GM19193 (cell line): Measurements from ENCODE around the gene NME7.

Experiments used
- POLR2A ChIP-seq: IDR thresholded peaks from 4 replicates; pipeline ENCODE4 v1.6.1; 2011; ENCODE audit not compliant: insufficient read depth, insufficient read length; ENCODE audit errors: extremely low read depth

NME7 gene

GRCh38 chr1:169318536-169319244 lies 48.9 kb downstream of the NME7 start:
- no peak for TF ChIP-seq POLR2A

GRCh38 chr1:169316556-169316955 lies 51.0 kb downstream of the NME7 start:
- no peak for TF ChIP-seq POLR2A

GRCh38 chr1:169312084-169312954 lies 55.3 kb downstream of the NME7 start:
- TF ChIP-seq POLR2A: no peak

DNA sequence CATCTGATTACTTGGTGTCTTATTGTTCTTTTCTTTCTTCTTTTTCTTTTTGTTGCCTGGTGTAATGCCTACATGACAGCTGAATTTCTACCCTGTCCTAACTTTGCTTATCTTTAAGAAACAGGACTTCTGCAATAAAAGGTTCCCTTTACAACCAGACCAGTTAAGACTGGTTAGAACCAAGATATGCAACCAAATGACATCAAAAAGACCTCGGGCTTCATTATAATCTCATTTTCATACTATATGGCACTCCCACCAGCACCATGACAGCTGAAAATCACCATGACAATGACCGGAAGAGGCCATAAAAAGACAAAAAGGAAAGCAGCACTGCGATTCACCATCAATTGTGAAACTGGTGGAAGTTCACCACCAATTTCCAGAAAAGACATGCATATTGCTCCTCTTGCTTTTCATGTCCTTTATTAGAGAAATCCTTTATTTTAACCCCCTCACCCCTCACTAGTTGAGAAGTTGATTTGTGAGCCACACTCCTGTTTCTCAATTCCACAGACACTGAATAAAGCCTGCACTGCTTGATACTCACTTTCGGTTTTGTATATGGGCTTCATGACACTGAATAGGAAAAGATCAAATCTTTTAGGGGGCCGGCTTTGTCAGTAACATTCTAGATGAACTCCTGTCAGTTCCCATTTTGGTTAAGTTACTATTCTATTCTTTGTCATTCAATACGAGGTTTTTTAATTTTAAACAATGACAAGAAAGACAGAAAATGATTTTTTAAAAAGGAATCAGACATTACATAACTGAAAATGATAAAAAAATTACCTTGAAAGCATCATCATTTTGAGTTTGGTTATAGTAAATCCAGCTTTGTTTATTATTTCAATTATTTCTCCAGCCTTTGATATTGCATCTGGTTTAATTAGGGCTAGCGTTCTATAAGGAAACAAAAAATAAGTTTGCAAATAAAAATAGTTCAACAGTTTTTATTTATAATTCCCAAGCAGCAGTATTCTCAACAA lies 58.1 kb downstream of the NME7 start:
- no peak for TF ChIP-seq POLR2A

DNA sequence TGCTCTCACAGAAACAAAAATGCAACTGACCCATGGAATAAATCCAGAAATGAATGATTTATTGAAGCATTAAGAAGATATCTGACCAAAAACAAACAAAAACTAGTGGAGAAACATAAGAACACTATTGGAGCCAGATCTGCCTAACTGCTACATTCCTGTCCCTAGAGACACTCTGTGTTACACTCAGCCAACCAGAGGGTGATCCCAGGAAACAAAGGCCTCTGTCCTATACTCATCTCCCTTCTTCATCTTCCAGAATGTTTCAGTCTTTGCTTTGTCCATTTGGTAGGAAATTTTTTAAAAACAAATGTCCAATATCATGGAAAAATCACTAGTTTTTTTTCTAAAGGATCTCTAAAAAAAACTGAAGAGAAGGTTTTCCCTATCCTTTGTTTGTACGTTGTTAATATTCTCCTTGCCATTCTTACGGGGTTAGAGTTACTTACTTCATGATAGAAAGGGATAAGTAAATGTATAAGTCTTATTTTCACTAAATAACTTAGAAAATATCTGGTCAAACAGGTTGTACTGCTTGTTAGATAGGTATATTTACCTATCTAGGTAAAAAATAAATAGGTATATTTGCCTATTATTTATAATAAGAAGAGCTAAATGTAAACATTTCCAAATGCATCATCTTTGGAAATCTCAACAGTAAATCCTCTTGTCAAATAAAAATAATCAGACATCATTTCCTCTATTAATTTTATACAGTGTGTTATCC lies 59.1 kb downstream of the NME7 start:
- no peak for TF ChIP-seq POLR2A

DNA sequence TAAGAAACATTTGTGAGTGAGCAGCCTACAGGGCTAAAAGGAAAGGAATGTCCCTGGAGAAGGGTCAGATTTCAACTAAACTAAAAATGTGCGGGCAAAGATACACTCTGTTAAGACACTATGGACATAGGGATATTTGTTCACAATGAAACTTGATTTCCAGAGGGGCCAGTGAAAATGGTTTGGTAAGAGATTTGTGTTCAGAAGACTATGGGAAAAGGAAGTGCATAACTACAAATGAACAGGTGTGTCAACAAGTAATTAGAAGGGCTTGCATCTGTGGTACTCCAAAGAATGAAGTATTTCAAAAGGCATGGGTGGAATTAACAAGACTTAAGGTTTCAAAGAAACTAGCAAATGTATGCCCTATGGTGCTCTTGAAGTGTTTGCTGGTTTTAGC lies 60.4 kb downstream of the NME7 start:
- TF ChIP-seq POLR2A: no peak

- TF ChIP-seq POLR2A: no peak
Observed at GRCh38 chr1:169305948-169306347, 61.6 kb downstream of the NME7 start.

DNA sequence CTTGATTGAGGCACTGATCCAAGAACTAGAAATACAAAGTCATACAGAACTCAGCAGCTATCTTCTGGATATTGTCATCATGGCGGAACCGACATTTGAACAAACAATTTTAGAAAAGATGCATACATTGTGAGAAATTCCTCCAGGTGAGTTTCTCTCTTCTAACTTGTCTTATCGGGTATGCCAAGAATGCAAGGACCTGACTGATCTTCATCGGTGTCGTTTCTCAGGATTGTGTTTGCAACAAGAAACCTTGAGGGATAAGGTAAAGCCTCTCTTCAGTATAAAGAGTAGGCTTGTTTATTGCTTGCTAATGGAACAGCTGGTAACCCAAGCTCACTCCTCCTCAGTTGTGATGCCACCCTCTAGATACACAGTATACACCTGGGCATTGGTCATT lies 62.2 kb downstream of the NME7 start:
- no peak for TF ChIP-seq POLR2A

DNA sequence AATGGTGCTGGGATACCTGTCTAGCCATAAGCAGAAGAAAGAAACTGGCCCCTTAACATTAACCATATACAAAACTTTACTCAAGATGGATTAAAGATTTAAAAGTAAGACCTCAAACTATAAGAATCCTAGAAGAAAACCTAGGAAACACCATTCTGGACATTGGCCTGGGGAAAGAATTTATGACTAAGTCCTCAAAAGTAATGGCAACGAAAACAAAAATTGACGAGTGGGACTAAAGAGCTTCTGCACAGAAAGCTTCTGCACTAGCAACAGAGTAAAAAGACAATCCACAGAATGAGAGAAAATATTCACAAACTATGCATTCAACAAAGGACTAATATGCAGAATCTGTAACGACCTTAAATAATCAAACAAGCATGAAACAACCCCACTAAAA lies 66.7 kb downstream of the NME7 start:
- TF ChIP-seq POLR2A: no peak

DNA sequence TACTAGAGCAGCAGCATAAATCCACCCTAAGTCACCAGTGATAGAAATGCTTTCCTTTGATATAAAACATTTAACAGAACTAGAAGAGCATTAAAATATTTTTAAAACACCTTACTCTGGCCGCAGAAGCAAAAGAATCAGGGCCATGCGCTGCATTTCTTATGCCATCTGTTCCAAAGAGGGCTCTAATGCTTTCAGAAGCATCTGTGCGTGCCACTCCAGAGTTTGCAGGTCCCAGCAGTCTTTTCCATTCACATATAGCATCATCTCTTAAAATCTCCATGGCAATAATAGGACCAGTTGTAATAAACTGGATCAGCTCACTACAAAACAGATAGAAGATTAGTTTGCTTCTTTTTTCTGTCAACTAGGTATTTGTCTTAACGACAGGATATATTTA lies 69.2 kb downstream of the NME7 start:
- no peak for TF ChIP-seq POLR2A

- no peak for TF ChIP-seq POLR2A
Observed at GRCh38 chr1:169295846-169296245, 71.8 kb downstream of the NME7 start.

DNA sequence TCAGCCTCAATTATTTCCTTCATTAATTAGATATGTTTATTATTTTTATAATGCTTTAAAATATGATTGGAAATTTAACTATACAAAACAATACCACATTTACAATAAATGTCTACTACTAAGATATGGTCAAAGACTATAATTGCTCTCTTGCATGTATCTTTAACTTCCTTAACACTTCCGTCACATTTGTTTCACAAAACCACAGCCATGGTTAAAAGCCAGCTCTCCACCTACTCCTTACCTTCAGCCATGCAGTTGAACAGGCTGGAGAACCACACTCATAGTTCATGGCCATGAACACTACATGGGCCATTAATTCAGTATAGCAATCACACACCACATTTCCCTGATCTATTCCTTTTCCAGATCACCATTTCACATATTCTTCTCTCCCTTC lies 72.2 kb downstream of the NME7 start:
- TF ChIP-seq POLR2A: no peak

- TF ChIP-seq POLR2A: no peak
Observed at GRCh38 chr1:169289016-169289415, 78.6 kb downstream of the NME7 start.

DNA sequence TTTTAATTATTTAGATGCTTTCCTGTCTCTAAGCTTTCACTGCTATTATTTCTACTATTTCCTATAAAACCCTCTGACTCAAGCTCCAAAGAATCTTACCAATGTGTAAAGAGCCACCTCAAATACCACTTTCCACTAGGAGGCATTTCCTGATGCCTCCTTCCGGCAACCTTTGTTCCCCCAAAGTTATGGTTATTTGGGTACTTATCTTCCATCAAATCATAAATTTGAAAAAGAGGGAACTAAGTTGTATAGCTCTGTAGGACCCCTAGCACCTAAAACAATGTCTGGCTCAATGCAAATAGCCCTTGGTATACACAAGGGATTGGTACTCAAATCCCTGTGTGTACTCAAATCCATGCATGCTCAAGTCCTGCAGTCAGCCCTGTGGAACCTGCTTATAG lies 79.6 kb downstream of the NME7 start:
- TF ChIP-seq POLR2A: no peak
